Gastrocnemius medialis (tissue), 4 donors: Measurements from ENCODE around the gene TSEN2.

Source experiments
- POLR2A ChIP-seq, 2 donors: fragments of 450-650 bp; IDR thresholded peaks; one replicate each; pipeline ENCODE4 v1.6.1; 2017; ENCODE audit warnings: antibody characterized with exemption in 2 of 2, mild to moderate bottlenecking in 2 of 2, moderate library complexity in 2 of 2
- TF ChIP-seq, protein P1 (sequence below), 5 experiments: fragments of 450-650 bp in 3 of 5; fragments of 200-600 bp in 2 of 5; sonication (generic) in 2 of 5; IDR thresholded peaks in 4 of 5; conservative IDR thresholded peaks in 1 of 5; 1 replicate in 4 of 5; 2 replicates in 1 of 5; pipeline ENCODE4 v1.5.1; 2016 to 2019; ENCODE audit warnings: antibody characterized with exemption in 5 of 5, mild to moderate bottlenecking in 3 of 5, moderate library complexity in 3 of 5

- TF ChIP-seq, protein P1, sequence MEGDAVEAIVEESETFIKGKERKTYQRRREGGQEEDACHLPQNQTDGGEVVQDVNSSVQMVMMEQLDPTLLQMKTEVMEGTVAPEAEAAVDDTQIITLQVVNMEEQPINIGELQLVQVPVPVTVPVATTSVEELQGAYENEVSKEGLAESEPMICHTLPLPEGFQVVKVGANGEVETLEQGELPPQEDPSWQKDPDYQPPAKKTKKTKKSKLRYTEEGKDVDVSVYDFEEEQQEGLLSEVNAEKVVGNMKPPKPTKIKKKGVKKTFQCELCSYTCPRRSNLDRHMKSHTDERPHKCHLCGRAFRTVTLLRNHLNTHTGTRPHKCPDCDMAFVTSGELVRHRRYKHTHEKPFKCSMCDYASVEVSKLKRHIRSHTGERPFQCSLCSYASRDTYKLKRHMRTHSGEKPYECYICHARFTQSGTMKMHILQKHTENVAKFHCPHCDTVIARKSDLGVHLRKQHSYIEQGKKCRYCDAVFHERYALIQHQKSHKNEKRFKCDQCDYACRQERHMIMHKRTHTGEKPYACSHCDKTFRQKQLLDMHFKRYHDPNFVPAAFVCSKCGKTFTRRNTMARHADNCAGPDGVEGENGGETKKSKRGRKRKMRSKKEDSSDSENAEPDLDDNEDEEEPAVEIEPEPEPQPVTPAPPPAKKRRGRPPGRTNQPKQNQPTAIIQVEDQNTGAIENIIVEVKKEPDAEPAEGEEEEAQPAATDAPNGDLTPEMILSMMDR (IDR thresholded peaks at IDR 0.05 in 4 of 5, conservative IDR thresholded peaks at IDR 0.05 in 1 of 5), result no peak
- no peak for TF ChIP-seq POLR2A (IDR thresholded peaks at IDR 0.05)
Measured at GRCh38 chr3:12568747-12569146, 84.5 kb downstream of the TSEN2 start.
